ENCODE data around the gene ALK.

The ALK gene

DNA sequence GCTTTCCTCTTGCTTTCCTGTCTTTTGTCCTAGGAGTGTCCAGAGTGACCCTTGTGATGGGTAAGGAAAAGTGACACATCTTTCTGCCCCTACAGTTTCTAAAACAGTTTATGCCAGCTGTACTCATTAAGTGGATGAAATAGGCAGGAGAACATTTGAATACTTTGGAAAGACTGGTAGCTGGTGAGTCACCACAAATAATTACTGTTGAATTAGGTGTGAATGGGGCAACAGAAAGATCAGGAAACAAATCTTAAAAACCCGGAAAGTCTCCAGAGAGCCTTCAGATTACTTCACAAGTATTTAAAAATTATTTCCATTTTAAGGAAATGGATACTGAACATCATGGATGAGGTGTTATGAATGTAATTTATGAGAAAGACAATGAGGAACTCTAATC is 527.7 kb downstream of the ALK start:
- no peak for DNase-seq

DNA sequence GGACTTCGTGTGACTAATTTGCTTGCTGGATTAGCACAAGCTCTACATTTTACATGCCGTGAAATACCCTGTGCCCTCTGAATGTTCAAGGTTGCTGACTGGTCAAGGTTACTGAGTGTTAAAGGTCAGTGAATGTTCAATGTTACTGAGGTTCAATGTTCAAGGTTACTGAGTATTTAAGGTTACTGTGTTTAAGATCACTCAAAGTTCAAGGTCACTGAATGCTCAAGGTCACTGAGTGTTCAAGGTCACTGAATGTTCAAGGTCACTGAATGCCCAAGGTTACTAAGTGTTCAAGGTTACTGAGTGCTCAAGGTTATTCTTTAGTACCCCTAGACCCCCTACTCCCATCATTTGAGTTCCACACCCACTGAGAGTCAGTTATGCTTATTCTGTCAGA is 528.6 kb downstream of the ALK start:
- DNase-seq, result no peak

DNA sequence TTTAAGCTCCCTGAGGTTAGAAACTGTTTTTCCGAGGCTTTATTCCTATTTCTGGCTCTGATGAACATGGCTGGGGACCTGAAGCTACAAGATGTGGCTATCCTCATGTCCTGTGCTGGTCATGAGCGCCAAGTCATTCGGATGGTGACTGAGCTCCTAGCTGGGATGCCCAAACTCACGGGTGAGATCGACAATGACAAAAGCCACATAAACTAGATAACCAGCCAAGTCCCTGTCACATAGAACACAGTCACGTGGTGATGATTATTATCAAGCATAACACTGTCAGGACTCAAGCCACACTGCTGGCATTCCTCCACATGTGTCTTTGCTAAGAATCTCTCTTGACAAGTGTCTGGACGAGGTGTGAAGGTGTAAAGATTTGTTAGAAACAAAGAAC is 531.2 kb downstream of the ALK start:
- DNase-seq, result no peak

DNA sequence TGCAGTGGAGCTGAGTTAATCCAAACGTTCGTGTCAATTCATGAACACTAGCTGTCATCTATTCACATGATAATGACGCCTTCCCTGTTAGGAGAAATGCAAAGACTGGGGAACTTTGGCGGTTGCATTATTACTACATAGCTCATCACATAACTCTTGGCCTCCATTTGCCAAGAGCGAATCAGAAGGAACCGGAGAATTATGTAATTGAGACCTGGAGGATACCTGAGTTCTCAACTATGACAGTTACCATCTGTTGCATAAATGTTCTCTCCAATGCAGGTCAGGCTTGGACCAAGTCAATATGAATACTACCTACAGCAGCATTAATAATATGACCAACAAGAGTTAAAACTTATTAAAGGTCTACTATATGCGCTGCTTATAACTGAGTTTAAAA is 531.7 kb downstream of the ALK start:
- no peak for DNase-seq

DNA sequence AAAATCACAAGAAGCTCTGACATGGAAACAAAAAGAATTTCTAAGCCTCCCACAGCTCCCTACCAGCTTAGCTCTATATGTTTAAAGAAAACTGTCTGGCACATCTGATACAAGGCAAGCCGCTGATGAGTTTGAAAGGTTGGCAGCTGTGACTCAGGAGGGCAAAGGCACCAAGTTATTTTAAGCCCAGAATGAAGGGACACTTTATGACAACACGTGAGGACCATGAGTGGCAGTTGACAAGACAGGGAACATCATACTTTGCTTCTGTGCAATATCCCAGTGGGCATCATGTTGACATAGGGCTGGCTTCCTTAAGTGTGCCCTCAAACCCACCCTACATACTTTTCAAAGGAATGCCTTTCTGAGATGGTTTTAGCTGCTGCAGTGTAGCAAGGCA is 533.3 kb downstream of the ALK start:
- no peak for DNase-seq

DNA sequence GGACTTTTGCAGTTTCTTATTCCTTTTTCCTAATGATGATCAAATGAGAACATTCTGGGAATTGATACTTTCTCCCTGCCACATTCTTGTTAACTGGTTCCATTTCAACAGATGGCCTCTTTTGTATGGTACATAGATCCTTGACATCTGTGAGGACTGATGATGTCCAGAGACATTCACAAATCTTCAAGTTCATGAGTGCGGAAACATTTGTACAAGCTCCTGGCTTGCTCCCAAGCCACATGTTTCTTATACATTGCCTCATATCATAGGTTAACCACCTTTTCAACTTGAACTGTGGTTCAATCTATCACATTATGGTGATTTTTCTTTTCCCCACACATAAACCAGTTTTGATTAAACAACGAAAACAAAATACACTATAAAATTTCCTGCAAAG is 538.9 kb downstream of the ALK start:
- no peak for DNase-seq

DNA sequence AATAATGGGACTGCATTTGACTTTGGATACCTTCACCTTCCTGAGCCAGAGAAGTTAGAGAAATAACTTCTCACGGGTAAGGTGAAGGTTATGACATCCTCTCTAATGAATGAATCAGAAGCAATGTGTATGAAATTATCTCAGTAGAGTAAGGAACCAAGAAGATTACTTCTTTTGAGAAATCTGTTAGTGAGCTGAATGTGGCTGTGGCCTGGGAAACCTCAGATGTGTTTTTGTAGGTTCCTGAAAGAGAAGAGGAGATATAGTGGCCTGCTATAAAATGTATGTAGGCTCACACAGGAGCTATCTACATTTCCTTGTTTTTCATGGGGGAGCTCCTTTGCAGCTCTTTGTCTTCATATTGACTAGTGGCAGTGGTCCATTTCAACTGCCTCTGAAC is 543.6 kb downstream of the ALK start:
- no peak for DNase-seq

DNA sequence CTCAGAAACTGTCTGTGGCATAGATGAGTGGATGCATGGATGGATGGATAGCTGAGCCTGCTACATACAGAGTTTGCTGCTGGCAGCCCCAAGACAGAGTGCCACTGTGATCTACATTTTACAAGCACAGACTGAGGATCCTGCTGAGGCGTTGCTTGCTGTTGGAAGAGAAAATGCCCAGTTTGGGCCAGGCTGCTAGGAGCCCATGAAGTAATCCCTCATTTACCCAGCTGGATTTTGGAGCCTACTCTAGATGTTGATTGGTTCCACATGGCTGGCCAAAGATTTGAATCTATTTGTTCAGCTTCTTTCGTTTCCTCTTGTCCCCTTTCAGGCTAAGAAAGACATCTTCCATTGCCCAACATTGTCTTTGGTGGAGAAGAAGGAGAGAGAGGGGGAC is 544.8 kb downstream of the ALK start:
- no peak for DNase-seq

DNA sequence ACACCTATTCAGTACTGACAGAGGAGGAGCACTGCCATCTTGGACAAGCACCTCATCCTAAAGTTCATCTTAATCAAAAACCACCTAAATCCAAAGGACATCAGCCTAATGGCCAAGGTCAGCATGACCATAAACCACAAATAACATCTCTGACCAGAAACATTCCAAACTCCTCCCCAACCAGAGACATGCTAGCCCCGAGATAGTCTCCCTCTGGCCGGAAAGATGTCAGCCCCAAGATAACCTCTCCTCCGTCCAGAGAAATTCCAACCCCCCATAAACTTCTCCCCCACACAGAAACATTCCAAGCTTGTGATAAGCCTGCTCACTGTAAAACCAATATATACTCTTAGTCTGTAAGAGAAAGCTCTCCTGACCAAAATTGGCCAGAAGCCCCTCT is 545.5 kb downstream of the ALK start:
- no peak for DNase-seq

DNA sequence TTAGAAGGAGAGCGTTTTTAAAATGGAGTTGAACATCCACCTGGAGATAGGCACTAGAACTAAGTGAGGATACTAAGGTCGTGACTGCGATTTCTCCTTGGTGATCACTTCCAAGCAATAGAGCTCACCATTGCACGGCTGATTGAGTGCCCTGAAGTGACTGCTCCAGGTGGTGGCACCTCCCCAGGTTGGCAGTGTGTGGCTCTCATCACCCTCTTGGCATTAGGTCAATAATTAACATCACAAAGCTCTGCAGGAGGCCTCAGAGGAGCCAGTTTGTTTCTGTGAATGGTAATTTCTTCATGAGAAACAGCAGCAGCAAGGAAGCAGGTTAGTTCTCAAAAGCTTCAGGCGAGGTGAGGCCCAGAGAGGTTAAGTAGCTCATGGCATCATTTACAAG is 546.6 kb downstream of the ALK start:
- no peak for DNase-seq

DNA sequence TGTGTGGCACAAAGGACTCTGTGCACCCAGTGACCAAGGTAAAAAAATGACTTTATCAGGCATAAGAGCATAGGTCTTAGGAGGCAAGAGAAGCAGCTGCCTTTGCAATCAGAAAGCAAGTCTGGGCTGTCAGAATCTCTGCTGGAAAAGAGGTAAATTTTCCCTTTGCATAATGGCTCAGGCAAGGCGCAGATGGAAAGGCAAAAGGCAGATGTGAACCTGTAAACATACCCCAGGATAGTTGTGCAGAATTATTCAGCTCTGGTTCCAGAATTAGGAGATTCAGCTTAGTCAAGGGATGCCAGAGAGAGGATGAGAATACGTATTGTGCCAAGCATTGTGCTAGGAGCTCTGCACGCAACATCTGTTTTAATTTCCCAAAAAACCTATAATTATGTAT is 547.5 kb downstream of the ALK start:
- no peak for DNase-seq

DNA sequence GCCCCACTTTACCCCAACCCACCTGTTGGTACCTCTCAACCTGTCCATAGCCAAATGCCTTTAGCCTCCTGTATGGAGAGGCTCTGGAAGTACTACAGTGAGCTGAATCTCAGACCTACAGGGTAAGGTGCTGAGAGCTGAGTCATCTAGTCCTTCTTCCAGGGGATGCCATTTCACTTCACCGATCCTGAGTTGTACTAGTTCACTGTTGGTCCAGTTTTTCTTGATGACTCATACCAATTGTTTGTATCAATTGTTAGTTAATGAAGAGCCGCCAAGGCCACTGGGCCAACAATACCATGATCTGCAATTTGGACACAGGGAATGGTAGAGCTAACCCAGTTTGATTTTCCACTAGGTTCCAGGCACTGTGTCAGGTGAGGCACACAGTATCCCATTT is 549.2 kb downstream of the ALK start:
- no peak for DNase-seq

DNA sequence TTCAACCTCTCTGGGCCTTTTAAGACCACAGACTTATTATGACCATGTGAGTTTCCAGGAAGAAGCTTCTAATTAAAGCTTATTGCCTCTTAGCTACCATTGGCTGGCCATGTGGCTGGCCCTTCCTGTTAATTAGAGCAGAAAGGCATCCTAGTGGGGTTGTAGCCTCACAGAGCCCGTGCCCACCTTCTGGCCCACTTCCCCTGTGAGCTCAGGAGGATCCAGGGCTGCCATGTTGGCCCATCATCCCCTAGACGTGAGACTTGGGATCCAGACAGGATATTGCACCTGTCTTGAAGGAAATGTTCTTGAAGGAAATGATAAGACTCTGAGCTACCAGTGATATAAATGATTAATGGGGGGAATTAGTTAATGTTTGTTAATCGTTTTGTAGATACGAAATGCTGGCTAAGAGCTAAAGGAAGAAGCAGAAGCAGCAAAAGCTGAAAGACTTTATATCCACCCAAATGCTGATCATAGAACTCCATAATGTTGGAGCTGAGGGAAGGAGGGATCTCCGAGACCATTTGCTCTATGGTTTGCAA is 550.7 kb downstream of the ALK start:
- DNase-seq, result no peak

DNA sequence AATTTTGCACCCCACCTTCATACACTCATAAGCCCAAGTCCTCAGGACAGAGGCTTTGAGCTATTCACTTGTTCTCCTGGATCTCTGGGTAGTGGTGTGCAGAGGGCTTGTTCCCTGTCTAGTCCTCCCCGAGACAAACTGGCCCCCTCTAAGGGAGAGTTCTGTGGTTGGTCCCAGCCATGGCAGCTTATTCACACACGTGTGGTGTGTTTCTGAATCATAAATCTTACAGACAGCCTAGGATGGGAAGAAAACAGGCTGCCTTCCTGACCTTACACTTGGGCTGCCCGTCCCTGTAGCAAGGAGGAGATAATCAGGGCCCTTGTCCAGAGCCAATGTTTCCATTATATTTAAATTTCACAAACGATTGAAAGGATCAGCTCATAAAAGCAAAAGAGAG is 551.2 kb downstream of the ALK start:
- DNase-seq, result no peak

DNA sequence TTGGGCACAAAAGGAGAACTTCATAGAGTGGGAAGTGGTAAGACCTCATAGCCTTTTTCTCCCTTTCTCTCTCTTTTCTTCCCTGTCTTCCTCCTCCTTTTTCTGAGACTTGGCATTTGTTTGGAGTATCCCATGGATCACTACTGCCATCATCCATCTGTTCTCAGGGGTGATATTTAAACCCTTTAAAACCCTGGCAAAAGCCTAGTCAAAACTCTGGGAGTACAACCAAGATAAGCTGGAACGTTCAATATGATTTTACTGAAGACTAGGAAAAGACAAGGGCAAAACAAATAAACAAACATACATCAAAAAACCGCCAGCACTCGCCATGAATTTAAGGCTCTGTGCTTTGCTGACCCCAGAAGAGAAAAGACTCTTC is 552.7 kb downstream of the ALK start:
- no peak for DNase-seq

DNA sequence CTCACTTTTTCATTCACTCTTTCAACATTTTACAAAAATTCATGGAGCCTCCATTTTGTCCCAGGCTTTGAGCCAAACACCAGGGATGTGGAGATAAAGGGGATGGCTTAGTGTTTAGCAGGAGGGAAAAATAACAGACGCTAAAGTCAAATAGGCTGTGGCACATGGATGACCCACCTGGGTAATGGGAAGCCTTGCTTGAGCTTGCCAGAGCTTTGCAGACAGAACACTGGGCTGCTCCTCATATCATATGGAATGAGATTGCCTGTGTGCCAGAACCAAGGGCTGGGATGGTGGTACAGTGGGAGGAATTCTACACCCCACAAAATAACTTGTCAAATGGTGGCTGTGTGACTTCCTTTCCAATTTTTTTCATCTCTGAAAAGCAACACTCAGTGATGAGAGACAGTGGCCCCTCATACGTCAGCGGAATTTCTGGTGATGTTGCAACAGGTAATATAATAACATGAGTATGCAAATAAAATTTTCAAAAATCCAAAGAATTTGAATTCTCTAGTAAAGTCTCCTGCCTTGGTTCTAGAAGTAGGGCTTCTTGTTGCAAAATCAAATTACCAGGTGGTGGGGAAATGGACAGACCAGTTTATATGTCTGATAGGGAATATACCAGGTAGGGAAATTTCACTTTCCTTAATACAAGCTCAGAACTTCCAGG is 553.3 kb downstream of the ALK start:
- no peak for DNase-seq

DNA sequence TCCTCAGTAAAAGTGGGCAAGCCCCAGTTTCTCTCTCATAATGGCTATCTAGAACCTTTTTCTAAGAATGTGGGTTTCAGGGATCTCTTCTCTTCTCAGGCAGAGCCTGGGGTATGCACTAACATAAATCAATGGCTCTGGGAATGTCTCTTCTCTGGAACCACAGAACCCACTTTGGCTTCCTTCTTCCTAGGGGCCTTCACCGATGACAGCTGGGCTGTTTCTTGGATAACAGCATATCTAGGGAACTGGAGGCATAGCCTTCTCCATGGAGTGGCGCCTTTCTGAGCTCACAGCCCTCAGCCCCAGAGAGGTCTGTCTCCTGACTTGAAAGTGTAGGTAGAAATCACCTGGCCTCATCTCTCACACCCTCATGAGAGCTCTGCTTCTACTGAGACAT is 558.3 kb downstream of the ALK start:
- no peak for DNase-seq

DNA sequence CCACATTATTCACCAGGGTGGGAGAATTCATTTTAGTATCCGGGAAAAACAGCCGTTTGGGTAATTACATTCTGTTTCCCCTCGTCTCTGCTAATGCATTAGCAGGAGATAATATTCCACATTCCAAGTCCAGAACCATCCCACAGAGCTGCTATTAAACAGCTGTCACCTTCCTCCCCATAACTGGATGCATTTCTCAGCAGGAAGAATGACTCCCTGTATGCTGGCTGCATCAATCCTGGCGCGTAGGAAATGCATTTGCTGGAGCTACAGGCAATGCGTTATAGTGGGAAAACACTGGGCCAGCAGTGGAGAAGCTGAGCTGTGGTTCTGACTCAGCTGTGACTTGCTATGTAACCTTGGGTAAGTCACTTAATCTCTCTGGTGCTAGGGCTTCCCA is 560.2 kb downstream of the ALK start:
- no peak for DNase-seq

DNA sequence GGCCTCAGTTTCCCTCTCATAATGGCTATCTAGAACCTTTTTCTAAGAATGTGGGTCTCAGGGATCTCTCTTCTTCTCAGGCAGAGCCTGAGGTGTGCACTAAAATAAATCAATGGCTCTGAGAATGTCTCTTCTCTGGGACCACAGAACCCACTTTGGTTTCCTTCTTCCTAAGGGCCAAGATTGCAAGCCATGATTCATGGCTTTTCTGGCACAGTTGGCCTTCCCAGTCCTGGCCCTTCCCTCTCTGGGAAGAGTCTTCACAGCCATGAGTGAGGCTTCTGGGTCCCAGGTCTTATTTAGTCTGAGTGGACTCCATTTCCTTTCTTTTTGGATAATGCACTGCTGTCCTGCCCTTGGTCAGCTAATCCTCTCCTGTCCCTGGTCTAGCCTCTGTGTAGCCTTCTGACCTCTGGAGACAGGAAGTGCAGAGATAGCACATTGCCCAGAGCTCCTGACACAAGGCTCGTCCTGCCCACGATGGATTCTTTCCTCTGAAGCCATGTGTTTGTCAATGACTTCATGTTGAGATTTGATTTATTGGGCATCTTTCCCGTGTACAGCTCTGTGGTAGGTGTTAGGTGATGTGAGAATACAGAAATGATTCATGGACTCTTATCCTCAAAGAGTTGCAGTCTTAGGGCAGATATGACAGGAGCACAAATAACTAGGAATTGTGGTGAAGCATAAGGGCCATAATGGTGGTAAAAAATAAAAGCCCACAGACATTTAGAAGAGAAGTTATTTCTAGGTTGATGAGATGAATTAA is 561.2 kb downstream of the ALK start:
- DNase-seq, result no peak

DNA sequence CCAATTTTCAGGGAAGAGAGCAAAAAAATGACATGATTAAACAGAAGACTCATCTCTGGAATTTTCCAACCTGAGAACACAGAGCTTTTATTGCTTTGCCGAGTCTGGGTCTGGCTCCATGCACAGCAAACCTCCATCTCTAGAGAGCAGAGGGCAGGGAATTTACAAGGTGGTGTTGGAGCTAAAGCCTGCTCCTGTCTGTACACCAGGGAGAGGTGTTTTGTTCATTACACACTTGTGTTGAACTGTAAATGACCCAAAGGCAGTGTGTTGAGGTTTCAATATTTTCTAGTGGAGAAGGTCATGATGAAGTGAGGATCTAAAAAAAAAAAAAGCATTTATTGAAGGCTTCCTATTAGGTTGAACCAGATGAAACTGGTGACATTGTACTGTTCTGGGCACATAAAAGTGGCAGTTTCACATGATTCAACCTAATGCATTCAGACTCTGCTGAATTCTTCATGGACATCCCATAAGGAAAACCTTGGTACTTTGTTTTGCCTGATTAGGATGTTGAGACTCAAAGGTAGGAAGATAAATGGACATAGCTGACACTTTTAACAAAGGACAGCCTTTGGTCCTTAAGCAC is 567.9 kb downstream of the ALK start:
- no peak for DNase-seq

DNA sequence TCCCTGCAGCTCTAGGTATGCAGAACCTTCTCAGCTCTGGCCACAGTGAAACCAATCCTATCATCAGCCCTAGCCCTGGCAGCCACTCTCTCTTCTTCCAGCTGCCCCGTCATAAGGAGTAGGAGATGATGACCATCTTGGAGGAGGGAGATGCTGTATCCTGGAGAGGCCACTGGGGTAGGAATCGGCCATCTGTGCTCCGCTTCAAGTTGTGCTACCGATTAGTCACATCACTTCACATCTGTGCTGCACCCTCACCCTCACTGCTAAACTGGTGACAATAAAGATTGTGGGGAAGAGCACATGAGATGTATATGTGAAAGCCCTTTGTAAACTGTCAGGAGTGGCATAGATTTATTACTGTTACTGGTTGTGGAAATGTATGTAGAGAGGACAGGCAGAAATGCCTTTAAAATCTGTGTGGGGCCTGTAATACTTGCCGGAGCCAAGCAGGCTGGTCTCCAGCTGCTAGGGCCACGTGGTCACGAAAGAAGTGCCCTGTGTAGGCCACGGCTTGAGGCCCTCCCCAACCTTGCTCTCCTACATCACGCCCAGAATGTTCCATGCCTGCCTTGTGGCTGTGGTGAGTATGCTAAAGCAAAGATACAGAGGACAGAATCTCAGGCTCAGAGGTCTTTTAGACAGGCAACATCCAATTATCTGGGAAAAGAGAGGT is 569.3 kb downstream of the ALK start:
- no peak for DNase-seq

DNA sequence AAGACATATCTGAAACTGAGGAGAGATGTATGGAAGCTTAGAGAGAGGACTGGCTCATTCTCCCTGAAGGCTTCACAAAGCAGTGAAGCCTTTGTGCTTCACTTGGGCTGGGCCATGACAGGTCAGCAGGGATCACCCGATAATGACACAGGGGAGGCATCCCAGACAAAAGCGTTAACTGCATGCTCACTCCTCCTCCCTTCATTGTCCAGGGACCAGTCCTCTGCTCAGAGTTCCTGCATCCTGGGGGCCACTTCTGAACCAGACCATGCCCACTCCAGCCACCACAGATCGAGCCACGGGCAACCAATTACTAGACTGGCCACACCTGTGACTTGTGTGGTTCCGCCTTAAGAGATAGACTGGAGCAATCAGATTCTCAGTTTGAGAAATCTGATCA is 570.1 kb downstream of the ALK start:
- no peak for DNase-seq

DNA sequence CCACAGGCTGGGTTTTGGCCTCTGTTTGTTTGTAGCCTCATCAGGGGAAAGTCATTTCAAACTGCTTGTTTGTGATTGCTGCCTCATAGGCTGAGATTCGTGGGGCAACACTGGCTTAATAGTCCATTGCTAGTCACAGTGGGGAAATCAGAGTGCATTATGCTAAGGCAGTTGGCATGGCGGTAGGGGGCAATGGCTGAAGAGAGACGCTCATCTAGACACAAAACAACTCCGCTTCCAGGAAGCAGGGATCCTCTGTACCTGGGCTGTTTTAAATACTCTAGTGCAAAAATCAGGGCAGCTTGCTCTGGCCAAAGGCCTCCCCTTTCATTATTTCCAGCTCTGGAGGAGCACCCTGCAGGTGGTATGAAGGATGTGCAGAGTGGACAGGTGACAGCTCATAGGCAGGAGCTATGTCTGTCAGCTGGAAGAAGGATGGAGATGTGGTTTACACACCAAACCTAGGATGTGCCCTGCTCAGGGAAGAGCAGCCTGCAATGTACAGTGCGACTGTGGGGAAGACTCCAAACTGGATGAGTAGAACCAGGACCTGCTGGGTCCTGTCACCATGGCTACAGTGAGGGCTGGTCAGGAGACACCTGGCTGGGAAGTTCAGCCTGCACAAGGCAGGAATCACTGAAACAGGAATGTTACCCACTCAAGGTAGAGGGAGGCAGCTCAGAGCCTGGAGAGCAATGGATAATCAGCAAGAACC is 571.9 kb downstream of the ALK start:
- DNase-seq, result no peak

All from midbrain (tissue), 1 donor.